HG02870 (cell line): ENCODE data around the gene UBE3A.
"Not testable (repeated sequence)": the region's sequence is repeated elsewhere in the genome, so short reads cannot be mapped to it uniquely, and the experiment has no call there.

Source experiments
- ATAC-seq: cut with Tn5 transposase; IDR thresholded peaks from one replicate; pipeline ENCODE4 v1.9.1; 2021; ENCODE audit warnings: mild to moderate bottlenecking, moderate library complexity; ENCODE audit not compliant: unreplicated experiment

The UBE3A gene

DNA sequence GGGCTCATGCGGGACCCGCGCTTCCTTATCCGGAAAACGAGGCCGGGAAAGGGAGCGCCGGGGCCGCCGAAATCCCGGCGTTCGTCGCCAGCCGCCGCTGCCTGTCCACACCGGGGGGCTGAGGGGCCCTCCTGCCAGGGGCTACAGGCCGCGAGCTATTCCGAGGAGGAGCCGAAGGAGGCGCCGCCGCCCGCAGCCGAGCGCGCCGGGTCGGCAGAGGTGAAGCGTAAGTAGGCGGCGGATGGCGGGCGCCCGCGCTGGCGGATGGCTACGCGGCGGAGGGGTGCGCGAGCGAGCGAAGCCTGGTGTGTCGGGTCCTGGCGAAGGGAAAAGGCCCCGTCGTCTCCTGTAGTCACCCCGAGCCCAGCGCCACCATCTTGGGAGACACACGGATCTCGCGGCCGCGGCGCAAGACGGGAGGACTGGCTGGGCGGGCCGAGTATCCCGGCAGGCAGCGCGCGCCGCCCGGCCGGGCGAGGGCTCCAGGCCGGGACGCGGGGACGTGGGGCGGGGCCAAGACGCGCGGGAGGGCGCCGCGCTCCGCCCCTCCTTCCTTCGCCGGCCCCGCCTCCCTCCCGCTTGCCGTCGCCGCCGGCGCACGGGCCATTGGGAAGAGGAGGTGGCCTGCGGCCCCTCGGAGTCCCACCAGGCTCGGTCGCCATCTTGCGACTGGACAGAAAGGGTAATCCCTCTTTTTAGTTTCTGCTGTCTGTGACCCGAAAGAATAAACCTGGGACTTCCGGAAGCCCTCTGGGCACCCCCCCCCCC lies at the start of gene UBE3A:
TSS of gene UBE3A (minus strand) at position 424 of the 768 bp plus-strand sequence. CDS start 29,917 bp downstream, outside the sequence.
- ATAC-seq: peak; percentile 84

DNA sequence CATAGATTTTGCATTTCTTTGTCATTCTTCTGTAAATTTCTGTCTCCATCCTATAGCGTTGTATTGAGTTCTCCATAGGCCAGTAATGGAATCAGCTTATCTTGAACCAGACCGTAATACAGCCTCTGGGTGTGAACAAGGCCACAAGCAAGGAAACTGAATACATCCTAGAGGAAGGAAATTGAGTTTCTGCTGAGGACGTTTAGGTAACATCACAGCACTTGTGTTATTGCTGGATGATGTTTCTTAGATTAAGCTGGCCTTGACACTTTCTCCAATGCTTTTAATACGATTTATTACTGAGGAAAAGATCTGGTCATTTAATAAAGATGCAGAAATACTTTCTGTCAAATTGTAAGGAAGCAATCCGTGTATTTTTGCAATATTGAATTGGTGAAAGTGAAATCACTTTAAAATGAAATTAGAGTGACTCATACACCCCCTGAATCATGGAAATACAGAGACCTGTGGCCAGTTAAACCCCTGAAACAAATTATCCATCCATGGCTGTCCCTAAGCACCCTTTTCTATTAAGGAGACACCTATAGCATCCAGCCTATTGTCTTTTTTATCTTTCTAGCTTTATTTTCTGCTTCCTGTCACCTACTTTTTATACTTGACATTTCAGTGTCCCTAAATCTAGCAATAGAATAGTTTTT lies 48.5 kb upstream of the UBE3A start:
- no peak for ATAC-seq

DNA sequence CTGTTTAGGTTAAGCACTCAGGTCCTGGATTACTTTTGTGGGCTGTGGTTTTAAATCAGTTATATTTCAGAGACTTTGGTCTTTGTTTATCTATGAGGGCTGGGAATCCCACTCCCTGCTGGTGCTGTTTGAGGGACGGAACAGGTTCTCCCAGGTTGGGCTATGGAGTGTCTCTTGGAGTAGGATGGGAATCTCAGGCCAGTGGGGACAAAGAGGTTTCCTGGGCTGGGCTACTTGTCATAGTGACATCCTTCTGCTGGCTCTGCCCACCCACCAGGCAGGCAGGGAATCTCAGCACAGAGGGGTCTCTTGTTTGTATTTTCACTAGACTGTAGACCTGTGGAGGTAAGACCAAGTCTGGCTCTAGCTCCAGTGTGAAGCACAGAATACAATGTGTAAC lies 47.2 kb upstream of the UBE3A start:
- no peak for ATAC-seq

DNA sequence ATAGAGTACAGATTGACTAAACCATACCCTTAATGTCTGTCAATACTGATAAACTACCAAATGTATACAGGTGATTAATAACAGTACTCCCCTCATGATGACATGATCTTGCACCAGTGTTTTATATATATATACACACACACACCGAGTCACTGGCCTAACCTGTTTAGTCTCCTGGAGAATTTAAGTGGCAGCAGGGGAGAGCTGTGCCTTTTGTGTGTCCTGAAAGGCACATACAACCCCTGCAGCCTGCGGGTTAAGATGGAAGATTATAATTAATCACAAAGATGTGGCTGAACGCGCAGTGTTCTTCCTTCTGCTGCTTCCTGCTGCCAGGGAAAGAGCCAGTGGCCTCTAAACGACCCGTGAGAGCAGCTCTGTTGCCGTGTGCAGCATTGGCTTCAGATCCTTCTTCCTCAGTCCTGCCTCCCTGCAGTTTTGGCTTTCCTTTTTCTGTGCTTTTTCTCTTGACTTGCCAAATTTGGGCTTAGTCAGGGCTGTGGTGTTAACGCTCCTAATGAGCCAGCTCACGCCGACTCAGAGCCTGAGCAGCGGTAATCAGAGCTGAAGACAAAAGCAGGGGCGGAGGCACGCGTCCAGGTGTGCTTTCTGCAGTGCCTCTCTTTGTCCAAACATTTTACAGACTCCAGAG lies 42.5 kb upstream of the UBE3A start:
- no peak for ATAC-seq

DNA sequence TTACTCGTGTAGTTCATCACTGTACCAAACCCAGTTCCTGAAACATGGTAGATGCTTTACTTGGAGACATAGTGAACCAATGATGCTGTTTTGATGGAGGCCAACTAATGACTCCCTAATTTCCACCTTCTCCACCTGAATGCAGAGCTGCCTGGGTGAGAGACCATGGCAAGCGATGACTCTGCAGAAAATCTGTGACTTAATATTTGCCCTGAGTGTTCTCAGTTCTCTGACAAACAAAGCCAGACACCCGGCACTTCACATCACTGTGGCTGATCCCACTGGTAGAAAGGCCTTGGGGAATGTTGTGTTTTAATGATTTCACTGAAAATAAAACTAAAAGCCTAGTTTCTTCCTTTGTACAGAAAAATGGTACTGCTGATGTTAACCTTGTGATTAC lies 39.5 kb upstream of the UBE3A start:
- ATAC-seq: no peak

DNA sequence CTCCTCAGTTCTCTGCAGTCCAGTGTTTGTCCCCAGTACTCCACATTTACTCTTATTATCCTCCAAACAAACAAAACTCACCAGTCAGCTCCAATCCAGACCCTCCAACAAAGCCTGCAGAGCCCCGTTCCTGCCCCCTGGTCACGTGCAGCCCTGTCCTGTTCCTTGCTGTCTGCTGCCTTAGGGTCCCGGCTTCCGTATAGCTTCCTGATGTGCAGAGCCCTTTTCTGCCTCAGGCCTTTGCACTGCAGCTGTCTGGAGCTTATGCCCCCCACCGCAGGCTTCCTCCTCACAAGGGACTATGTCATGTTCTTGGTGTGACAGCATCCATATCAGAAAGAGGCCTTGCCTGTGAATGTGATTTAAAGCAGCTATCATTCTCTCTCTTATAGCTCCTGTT lies 39.0 kb upstream of the UBE3A start:
- ATAC-seq: no peak

DNA sequence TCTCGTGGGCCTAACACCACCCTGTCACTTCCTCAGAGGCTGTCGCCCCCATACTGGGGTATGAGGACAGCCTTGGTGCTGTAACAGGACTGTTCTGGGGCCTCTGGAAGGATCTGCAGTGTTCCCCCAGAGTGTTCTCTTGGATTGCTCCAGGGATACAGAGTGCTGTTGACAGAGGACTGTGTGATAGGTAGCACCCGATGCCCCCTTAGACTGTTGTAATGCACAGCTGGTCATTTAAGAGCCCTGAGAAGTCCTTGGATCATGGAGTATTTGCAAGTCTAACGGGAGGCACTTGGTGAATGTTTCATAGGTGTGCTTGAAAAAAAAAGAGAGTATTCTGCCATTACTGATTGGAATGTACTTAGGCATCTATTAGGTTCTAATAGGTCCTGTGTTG lies 35.4 kb upstream of the UBE3A start:
- ATAC-seq: no peak

DNA sequence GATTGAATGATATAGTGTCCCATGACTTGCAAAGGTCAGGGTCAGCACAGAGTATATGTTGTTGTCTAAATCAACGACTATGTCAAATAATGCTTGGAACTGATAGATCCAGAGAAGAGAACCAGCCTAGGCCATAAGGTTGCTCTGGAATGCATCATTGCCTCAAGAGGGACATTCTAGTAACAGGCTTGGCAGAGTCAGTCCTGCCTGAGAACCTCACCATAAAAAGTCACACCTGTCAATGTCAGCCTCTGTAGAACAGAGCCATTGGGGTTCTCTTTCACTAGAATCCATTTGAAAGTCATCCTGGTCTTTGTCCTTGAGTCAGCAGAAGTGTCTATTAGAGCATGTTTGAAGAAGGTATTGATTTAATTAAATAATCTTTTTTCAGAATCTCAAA lies 31.4 kb upstream of the UBE3A start:
- ATAC-seq: no peak

DNA sequence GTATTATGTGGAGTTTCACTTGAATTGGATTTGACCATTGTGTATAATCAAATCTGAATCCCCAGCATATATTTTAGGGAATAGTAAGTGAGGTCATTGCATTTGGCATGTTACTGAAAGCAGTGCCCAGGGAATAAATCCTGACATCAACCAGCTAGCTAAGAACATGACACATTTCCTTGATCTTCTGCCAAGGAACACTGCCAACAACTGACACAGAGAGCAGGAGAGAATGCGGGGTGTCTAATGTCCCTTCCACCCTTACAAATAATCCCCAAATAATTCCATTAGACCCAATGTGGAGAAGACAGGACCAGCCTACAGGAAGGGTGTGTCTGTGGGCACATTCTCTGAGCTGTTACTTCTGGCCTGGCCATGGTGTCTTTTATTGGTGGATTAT lies 30.6 kb upstream of the UBE3A start:
- ATAC-seq: no peak

DNA sequence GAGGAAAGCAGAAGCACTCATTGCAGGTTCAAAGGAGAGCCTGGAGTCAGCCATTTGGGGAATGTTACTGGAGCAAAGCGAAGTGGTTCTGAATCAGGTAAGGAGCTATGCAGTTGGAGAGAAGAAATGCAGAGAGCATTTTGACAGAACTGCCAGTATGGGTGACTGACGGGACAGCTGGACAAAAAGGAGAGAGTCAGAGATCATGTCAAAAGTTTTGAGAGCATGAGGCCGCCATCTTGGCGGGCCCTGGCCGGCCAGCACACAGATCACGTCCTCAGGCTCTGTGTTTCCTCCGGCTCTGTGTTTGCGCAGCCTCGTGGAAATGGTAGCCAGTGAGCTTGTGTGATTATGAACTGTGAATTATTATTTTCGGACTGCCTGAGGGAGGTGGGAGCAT lies 29.8 kb upstream of the UBE3A start:
- no peak for ATAC-seq

DNA sequence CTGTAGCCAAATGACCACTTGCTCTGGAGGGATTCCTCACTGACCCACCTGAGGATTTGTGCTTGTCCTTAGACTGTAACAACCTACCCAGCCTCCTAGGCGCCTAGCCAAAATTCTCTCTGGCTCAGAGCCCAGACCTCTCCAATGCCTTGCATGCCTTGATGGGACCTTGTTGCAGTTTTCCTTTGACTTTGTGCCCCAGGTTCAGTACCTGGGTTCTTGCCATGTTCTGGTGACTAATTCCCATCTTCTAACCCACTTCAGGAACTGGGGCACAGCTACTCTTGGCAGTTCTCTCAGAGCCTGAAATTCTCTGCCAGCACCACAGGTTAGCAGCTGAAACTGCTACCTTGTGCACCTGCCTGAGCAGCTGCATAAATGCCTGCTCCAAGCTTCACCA lies 27.0 kb upstream of the UBE3A start:
- no peak for ATAC-seq

DNA sequence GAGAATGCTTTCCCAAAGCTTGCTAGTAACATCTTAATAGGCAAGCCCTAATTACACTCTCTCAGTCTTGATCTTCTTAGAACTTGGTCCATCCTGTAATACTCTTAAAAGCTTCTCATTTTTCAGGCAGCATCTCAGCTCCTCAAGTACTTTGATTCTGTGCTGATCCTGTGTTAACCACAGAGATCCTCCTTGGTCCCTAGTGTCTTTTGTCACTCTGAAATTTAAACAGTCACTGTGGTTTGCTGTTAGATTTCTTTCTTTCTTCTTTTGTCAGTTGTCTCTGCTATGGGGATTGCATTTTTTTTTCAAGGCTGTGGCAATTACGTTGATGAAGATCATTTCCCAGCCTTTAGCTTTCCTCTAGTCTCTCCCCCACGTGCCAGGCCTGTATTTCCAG lies 26.0 kb upstream of the UBE3A start:
- no peak for ATAC-seq

DNA sequence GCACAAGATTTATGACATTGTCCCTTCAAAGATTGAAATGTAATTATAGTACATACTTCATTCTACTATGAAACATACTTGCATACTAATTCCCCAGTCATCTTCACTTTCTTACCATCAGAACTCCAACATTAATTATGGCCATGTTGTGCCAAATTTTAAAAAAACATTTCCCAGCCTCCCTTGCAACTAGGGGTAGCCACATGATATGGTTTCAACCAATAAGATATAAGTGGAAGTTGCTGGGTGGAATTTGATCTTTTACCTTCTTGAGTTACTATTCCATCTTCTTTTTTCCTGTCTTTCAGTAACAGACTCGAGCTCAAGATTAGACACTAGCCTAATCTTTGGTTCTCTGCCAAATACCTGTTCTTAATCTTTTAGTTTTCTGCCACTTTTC lies 25.6 kb upstream of the UBE3A start:
- ATAC-seq: no peak

DNA sequence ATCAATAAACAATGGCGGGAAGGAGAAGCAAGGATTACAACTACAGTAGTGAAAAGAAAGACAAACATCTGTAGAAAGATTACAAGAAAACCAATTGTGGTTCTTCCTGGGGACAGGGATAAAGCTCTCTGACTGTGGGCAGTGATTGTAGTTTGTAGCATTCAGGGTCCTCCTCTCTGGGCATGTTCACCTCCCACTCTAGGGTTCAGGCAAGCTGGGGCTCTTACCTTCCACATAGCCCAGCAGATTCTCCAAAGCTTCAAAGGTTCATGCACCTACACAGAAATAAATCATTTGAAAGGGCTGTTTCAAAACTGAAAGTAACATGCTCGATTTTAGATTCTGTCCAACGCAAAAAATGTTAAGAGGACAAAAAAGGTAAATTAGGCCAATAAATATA lies 17.4 kb upstream of the UBE3A start:
- ATAC-seq: no peak

DNA sequence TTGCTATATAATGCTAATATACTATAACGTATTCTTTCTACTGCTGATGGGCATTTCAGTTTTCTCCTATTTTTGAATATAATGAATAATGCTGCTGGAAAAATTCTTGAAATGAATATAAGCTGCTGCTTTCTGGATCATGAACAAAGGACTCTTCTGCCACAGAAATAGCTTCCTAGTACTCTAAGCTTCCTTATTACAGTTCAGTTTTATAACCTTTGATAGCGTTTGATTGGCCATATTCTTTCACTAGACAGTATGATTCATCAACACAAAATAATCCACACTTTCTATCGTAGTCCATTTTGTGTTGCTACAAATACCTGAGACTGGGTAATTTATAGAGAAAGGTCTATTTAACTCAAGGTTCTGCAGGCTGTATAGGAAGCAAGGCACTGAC lies 16.4 kb upstream of the UBE3A start:
- no peak for ATAC-seq

DNA sequence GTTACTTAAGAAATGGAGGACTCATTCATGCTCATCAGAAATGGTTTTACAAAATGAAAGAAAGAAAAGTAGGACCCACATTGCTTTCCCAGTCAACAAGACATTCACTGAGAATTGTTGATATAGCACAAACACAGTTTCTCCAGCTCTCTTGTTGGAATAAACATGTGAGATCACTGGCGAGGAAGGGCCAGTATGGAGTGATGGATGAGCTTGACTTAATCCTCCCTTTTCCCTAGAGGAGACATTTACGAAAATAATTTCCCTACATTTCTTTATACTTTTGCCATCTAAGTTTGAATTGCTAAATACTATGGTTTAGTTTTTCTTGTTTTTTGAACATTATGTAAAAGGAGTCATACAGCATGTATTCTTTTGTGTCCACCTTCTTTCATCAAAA lies 15.9 kb upstream of the UBE3A start:
- no peak for ATAC-seq

DNA sequence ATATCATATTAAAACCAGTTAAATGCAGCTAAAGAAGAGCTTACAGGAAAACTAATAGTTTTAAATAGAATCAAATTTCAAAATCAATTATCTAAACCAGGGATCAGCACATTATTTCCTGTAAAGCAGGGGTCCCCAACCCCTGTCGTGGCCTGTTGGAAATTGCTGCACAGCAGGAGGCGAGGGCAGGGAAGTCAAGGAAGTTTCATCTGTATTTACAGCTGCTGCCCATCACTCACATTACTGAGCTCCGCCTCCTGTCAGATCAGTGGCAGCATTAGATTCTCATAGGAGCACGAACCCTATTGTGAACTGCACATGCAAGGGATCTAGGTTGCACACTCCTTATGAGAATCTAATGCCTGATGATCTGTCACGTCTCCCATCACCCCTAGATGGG lies 14.4 kb upstream of the UBE3A start:
- ATAC-seq: not testable (repeated sequence)

DNA sequence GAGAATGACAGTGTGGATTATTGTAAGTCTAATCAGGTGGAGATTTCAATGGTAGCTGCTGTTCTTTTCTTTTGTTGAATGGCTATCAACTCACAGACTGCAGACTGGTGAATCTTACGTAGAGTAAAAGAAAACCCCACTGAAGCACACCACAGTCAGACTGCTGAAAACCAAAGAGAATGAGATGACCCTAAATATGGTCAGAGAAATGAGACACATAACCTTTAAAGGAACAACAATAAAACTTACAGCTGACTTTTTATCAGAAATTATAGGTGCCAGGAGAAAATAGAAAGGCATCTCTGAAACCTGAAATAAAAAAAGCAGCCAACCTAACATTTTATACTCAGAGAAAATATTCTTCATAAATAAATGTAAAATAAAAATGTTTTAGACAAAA lies 12.7 kb upstream of the UBE3A start:
- ATAC-seq: no peak

DNA sequence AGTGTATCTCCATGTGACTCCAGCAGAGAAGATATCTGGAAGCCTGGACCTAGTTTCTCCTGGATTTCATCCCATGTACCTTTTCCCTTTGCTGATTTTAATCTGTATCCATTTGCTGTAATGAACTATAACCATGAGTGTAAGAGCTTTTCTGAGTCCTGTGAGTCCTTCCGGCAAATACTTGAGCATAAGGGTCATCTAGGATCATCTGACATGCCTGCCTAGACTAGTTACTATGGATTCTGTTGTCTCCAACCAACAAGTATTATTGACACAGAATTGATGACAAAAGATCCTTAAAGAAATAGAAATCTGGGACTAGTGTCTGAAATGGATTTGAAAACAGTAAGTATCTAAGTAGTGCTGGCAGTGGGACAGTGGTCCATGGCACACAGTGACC lies 11.3 kb upstream of the UBE3A start:
- no peak for ATAC-seq

DNA sequence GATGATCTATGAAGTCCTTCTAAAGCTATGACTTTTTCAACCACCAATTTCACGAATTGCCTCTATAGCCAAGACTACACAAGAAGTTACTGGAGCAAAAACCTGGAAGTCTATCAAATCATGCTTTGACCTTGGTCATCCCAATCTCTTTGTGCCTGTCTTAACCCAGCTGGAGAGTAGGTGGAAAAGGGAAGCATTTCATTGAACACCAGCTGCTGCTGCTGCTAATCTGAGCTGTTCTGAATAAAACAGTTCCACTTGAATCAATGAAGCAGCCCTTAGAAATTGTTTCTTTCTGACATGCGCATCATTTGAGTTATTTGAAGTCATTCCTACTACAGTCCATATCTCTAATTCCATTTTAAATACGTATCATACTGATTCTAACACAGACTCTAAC lies 7.3 kb upstream of the UBE3A start:
- no peak for ATAC-seq

DNA sequence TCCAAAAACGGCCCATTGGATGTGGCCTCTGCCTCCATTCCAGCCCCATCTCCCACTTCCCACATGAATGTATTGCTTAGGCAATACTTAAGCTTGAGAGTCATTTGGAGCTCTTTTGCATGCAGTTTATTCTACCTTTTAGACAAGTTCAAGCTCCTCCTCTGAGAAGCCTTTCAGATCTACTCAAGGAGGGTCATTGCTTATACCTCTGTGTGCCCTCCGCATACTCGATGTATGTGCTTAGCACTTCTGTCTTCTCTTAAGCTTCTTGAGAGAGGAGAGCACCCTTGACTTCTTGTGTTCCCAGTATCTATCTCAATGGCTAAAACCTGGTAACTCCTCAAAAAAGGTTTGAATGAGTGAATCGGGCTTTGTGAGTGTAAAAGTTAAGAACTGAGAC lies 6.6 kb upstream of the UBE3A start:
- ATAC-seq: no peak

DNA sequence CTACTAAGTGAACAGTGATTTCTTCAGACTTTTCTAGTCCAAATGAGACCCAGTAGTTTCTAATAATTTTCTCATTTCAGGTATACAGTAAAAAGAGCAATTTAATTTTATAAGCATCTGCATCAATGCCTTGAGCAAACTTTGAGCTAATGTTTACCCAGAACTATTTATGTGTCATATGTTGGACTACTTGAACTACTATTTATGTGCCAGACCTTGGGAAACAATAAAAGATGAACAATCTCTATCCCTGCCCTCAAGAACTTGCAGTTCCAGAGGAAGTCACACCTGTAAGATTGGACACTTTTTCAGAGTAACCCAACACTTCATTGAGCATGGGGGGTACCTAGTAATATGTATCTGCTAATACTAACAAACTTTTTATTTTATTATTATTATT lies 2.3 kb upstream of the UBE3A start:
- ATAC-seq: no peak
